AG20443 (cell line): Measurements from ENCODE around the gene DMRT2.

Experiments used
- DNase-seq: peaks from one replicate; pipeline ENCODE4 v3.0.0; 2012; ENCODE audit warnings: low spot score, mixed read lengths

Gene DMRT2

DNA sequence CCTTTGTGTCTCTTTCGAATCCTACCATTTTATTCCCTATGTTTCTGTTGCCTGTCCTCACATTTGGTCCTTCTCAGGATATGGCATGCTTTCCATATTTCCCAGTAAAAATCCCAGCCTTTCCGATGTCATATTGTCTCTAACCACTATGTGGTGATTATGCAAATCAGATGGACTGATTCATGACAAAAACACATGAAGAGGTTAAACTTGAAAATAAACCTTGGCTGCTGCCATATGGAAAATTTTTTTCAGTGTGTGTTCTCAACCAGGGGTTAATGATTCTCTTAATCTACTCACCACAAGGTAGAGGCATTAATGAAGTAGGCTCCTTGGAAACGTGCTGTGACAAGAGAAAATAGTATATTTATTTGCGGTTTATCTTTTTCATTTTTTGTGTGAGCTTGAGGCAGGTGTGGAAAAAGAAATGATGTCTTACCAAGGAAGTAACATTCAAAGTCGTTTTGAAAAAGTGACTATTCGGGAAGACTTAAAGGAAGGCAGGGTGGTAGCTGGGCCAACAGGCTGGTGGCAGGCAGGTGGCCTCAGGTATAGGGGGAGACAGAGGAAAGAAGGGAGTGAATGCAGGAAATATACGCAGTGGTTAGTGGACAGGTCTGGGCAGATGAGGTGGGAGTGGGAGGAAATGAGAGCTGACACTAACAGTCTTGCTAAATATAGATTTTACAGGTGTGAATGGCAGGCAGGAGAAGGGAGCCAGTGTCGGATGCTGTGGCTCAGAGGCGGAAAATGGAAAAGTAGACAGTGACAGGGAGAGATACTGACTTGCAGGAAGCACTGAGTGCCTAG is 46.2 kb downstream of the DMRT2 start:
- DNase-seq = no peak

DNA sequence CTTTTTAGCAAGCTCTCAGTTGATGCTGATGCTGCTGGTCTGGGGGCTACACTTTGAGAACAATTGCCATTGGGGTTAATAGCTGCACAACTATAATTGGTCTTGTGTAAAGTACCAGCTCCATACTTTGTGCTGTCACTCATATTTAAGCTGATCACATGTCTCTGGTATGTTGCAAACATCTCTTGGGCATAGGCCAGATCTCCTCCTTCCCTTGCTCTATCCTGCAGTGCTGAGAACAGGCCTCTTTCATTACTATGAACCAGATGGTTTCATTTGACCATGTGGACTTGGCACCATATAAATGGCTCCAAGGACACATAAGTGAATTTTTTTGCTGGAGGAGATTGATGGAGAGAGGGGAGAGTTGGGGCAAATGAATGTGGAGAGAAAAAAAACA is 48.4 kb downstream of the DMRT2 start:
- DNase-seq = no peak

DNA sequence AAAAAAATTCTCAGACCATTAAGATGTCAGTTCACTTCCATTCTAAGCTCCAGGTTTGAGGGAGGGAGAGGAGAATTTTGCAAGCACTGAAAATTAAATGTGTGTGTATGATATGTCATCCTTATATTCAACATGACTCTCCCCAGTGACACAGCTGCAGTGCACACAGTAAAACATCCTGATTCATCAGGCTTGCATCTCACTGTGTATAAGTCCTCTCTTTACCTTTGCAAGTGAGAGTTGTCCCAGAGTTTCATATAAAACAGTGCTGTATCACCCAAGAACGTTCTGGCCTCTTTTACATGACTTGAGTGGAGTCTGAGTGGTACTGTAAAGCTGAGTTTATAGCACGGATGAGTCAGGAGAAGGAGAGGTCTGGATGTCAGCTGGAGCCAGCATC is 50.0 kb downstream of the DMRT2 start:
- DNase-seq = no peak

DNA sequence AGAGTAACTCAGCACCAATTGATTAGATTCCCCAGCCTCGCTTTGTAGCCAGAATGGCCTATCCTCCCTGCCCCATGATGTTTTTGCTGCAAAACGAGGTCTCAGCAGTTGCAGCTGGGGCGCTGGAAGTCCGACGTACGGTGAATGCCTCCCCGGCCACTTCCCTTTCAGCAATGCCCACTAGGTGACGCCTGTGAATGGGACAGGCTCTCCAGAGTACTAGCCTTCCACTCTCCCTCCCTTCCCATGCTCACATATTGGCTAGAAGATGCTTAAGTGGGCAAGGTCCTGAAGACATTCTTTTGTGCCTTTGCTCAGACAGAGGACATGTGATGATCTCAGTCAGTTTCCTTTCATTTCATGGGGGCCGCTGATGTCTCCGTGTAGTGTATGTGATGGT is 50.8 kb downstream of the DMRT2 start:
- peak; percentile 54 for DNase-seq

DNA sequence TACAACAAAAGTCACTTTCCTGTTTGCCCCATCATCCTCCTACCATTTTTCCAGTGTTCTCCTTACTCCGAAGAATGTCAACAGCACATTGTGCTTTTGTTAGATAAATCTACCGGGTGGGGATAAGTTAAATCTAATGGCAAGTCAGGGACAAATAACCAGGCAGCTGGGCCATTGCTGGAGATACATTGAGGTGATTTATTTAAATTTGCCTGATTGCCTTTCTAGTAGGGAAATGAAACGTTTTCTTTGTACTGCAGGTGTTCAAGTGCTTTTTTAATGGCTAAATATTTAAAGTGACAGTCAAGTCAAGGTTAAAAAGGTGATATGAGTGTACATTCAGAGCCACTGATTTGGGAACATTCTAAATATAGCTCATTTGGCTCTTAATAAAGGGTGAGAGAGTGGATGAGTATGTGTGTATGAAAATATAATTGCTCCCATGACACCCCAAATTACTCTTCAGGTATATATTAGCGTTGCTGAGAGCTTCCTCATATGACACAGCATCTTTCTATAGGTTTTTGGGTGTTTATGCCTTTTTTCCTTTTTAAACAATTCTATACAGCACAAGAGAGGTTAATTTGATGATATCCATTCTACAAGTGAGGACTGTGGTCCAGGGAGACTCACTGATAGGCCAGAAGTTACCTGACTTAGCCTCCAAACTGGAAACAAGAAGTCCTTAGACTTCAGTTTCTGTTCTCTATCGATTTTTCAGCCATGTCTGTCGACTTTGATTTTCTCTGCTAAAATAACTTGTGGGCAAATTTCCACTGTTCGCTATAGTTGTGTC is 51.9 kb downstream of the DMRT2 start:
- no peak for DNase-seq

DNA sequence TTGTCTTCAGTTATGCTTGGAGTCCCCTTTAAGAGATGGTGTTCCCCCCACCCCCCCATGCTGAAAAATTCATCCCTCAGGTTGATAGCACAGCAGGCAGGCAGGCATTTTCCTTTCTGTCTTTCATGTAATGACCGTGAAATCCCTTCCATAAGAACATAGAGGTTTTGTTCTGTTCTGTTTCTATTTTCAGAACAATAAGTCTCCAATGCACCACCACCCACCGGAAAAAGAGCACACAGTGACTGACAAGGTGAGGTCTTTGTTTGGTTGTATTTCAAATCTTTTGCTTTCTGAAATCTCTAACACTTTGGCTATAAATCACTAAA is 52.4 kb downstream of the DMRT2 start:
- DNase-seq = no peak
